H9 (cell line): Measurements from ENCODE around the gene ZNF169. TPM values are rescaled to one million over a fixed set of nuclear protein-coding genes. Genes with fewer than 3 reads are reported as not detected.

Source experiments
- DNase-seq: peaks from one replicate; pipeline ENCODE4 v3.0.0-alpha.2; 2017
- H2AFZ ChIP-seq: one replicate; pipeline ENCODE4 v1.6.1; 2013; ENCODE audit warnings: mild to moderate bottlenecking, low read length, control low read depth, moderate library complexity
- H2AK5ac ChIP-seq: 2 replicates; pipeline ENCODE4 v1.6.1; 2013; ENCODE audit warnings: low read length, control low read depth, mixed read lengths; ENCODE audit not compliant: insufficient read length
- H2BK120ac ChIP-seq: one replicate; pipeline ENCODE4 v1.6.1; 2013; ENCODE audit warnings: low read depth, mild to moderate bottlenecking, low read length, control low read depth, inconsistent platforms; ENCODE audit not compliant: poor library complexity, severe bottlenecking
- H2BK12ac ChIP-seq: 2 replicates; pipeline ENCODE4 v1.6.1; 2013; ENCODE audit warnings: low read length, control low read depth, mixed read lengths, low read depth; ENCODE audit not compliant: insufficient read length
- H2BK15ac ChIP-seq: 2 replicates; pipeline ENCODE4 v1.6.1; 2013; ENCODE audit warnings: low read depth, low read length, control low read depth
- H2BK20ac ChIP-seq: one replicate; pipeline ENCODE4 v1.6.1; 2013; ENCODE audit warnings: low read depth, mild to moderate bottlenecking, low read length, control low read depth, inconsistent platforms; ENCODE audit not compliant: poor library complexity, severe bottlenecking
- H2BK5ac ChIP-seq: 2 replicates; pipeline ENCODE4 v1.6.1; 2013; ENCODE audit warnings: low read length, control low read depth, mixed read lengths; ENCODE audit not compliant: insufficient read length
- H3K14ac ChIP-seq: 2 replicates; pipeline ENCODE4 v1.6.1; 2013; ENCODE audit warnings: low read length, control low read depth; ENCODE audit not compliant: insufficient read depth
- H3K18ac ChIP-seq: 2 replicates; pipeline ENCODE4 v1.6.1; 2013; ENCODE audit warnings: low read depth, mild to moderate bottlenecking, mixed read lengths, low read length, control low read depth; ENCODE audit not compliant: insufficient read length
- H3K23ac ChIP-seq: 2 replicates; pipeline ENCODE4 v1.6.1; 2013; ENCODE audit warnings: low read length, control low read depth, mixed read lengths, low read depth; ENCODE audit not compliant: insufficient read length
- H3K23me2 ChIP-seq: 2 replicates; pipeline ENCODE4 v1.6.1; 2013; ENCODE audit warnings: low read depth, mild to moderate bottlenecking, mixed read lengths, low read length, control low read depth; ENCODE audit not compliant: insufficient read length, poor library complexity, severe bottlenecking
- H3K27ac ChIP-seq: 2 replicates; pipeline ENCODE4 v1.5.1; 2013; ENCODE audit warnings: low read length, control low read depth, mixed read lengths, low read depth; ENCODE audit not compliant: insufficient read length
- H3K27me3 ChIP-seq: 2 replicates; pipeline ENCODE4 v1.6.1; 2013; ENCODE audit warnings: low read length, control low read depth, inconsistent platforms; ENCODE audit not compliant: insufficient read depth
- H3K4ac ChIP-seq: 2 replicates; pipeline ENCODE4 v1.6.1; 2013; ENCODE audit warnings: low read depth, mild to moderate bottlenecking, control low read depth, inconsistent platforms, low read length, moderate library complexity
- H3K4me1 ChIP-seq: 2 replicates; pipeline ENCODE4 v1.6.1; 2013; ENCODE audit warnings: low read length, control low read depth, inconsistent platforms; ENCODE audit not compliant: insufficient read depth
- H3K4me2 ChIP-seq: 2 replicates; pipeline ENCODE4 v1.6.1; 2013; ENCODE audit warnings: low read length, control low read depth, mixed read lengths; ENCODE audit not compliant: insufficient read length, insufficient read depth
- H3K56ac ChIP-seq: 2 replicates; pipeline ENCODE4 v1.6.1; 2013; ENCODE audit warnings: low read depth, mild to moderate bottlenecking, mixed read lengths, low read length, control low read depth; ENCODE audit not compliant: insufficient read length
- H3K79me1 ChIP-seq: 2 replicates; pipeline ENCODE4 v1.6.1; 2013; ENCODE audit warnings: low read depth, mild to moderate bottlenecking, moderate library complexity, low read length, control low read depth, inconsistent platforms; ENCODE audit not compliant: insufficient read depth, poor library complexity, severe bottlenecking
- H3K79me2 ChIP-seq: 2 replicates; pipeline ENCODE4 v1.6.1; 2013; ENCODE audit warnings: low read length, control low read depth, inconsistent platforms; ENCODE audit not compliant: insufficient read depth
- H3K9ac ChIP-seq: 2 replicates; pipeline ENCODE4 v1.6.1; 2013; ENCODE audit warnings: low read length, control low read depth, mixed read lengths; ENCODE audit not compliant: insufficient read length; ENCODE audit errors: extremely low read depth
- H3K9me3 ChIP-seq: one replicate; pipeline ENCODE4 v1.6.1; 2013; ENCODE audit warnings: low read depth, low read length, inconsistent platforms; ENCODE audit not compliant: control insufficient read depth
- H3T11ph ChIP-seq: one replicate; pipeline ENCODE4 v1.6.1; 2013; ENCODE audit warnings: mild to moderate bottlenecking, low read length, control low read depth, inconsistent platforms
- H4K20me1 ChIP-seq: one replicate; pipeline ENCODE4 v1.6.1; 2013; ENCODE audit not compliant: control insufficient read depth, insufficient read length, insufficient read depth
- H4K5ac ChIP-seq: 2 replicates; pipeline ENCODE4 v1.6.1; 2013; ENCODE audit warnings: low read depth, mild to moderate bottlenecking, mixed read lengths, low read length, control low read depth; ENCODE audit not compliant: insufficient read length
- H4K8ac ChIP-seq: replicated peaks from 2 replicates; pipeline ENCODE4 v1.6.1; 2013; ENCODE audit warnings: low read length, control low read depth, mixed read lengths, low read depth; ENCODE audit not compliant: insufficient read length
- H4K91ac ChIP-seq: 2 replicates; pipeline ENCODE4 v1.6.1; 2013; ENCODE audit warnings: low read depth, mild to moderate bottlenecking, moderate library complexity, mixed read lengths, low read length, control low read depth; ENCODE audit not compliant: insufficient read length
- H3K27ac Mint-ChIP-seq, 3 experiments: 2 replicates in 2 of 3; 3 replicates in 1 of 3; pipeline ENCODE4 v1.8.0; 2020 to 2021; ENCODE audit warnings: mixed read lengths in 3 of 3, mild to moderate bottlenecking in 1 of 3, moderate library complexity in 1 of 3
- H3K27me3 Mint-ChIP-seq: 2 replicates; pipeline ENCODE4 v1.8.0; 2021; ENCODE audit warnings: low read depth, mild to moderate bottlenecking, moderate library complexity, mixed read lengths
- H3K36me3 Mint-ChIP-seq, 3 experiments: 2 replicates in 2 of 3; 3 replicates in 1 of 3; pipeline ENCODE4 v1.8.0; 2020 to 2021; ENCODE audit warnings: low read depth in 3 of 3, mixed read lengths in 3 of 3; ENCODE audit not compliant: insufficient read depth in 1 of 3
- H3K4me1 Mint-ChIP-seq, 2 experiments: 2 replicates each; pipeline ENCODE4 v1.8.0; 2020; ENCODE audit warnings: mixed read lengths in 2 of 2
- H3K4me3 Mint-ChIP-seq, 2 experiments: 2 replicates in 1 of 2; 3 replicates in 1 of 2; pipeline ENCODE4 v1.8.0; 2020 to 2021; ENCODE audit warnings: mild to moderate bottlenecking in 2 of 2, mixed read lengths in 2 of 2, moderate library complexity in 1 of 2
- H3K9me3 Mint-ChIP-seq, 2 experiments: 2 replicates in 1 of 2; 3 replicates in 1 of 2; pipeline ENCODE4 v1.8.0; 2020; ENCODE audit warnings: mild to moderate bottlenecking in 2 of 2, mixed read lengths in 2 of 2, moderate library complexity in 1 of 2
- CTCF ChIP-seq: fragments of 200-600 bp; sonication (generic); conservative IDR thresholded peaks from 3 replicates; pipeline ENCODE4 v1.8.0; 2021; ENCODE audit warnings: antibody characterized with exemption, mild to moderate bottlenecking
- WGBS: extraction: QIAGEN DNeasy Blood & Tissue Kit; methylation state at CpG from one replicate; pipeline ENCODE4 v1.1.7; 2013; ENCODE audit warnings: missing lambda C conversion rate, low lambda C conversion rate, mixed read lengths; ENCODE audit not compliant: insufficient read length; ENCODE audit errors: extremely low coverage; 5-methylcytosine and 5-hydroxymethylcytosine counted together
- total RNA-seq: library from RNA; stranded (reverse); gene quantifications from 2 replicates; pipeline ENCODE4 v1.2.1, GENCODE V29; 2021

ZNF169 gene
- total RNA-seq, 1 experiment from 2014 or later = 4.8 TPM

- H3K27ac Mint-ChIP-seq = no peak overlapping the region; a peak in 1 of 7 replicates
- Histone ChIP-seq H3K79me2 (no peaks in the 10 kb centered on the region), H3K23me2 (no peaks in the 10 kb centered on the region), H2BK120ac (no peak overlapping the region), H3K27me3 (no peaks in the 10 kb centered on the region), H3K23ac (no peak overlapping the region), H2AFZ (no peak overlapping the region), H2BK20ac (no peak overlapping the region), H3K56ac (no peak overlapping the region), H3K4ac (no peak overlapping the region), H3K9me3 (no peaks in the 10 kb centered on the region), H3K27ac (no peak overlapping the region), H3K14ac (no peak overlapping the region), H4K8ac (no peak overlapping the region), H2BK15ac (no peak overlapping the region), H3K9ac (no peak overlapping the region), H2BK5ac (no peak overlapping the region), H4K20me1 (no peaks in the 10 kb centered on the region), H3T11ph (no peak overlapping the region), H3K4me2 (no peak overlapping the region), H4K5ac (no peak overlapping the region), H4K91ac (no peak overlapping the region), H3K4me1 (no peaks in the 10 kb centered on the region), H2AK5ac (no peak overlapping the region), H3K79me1 (no peaks in the 10 kb centered on the region), H3K18ac (no peak overlapping the region), H2BK12ac (no peak overlapping the region)
- no CpG with 5 or more reads among the region's 20 CpGs for WGBS
- no peaks in the 10 kb centered on the region for H3K27me3 Mint-ChIP-seq
- no peaks in the 10 kb centered on the region for H3K9me3 Mint-ChIP-seq
- H3K4me3 Mint-ChIP-seq = no peak overlapping the region
- no peak for TF ChIP-seq CTCF
- no peak for DNase-seq
- H3K4me1 Mint-ChIP-seq = peaks cover 6 to 9% of the 10 kb centered on the region in 2 experiments; a peak in 3 of 4 replicates
- peaks cover 14 to 16% (median 16%) of the 10 kb centered on the region in 3 experiments for H3K36me3 Mint-ChIP-seq
These were observed 41.6 kb downstream of the ZNF169 start for GRCh38 chr9:94300470-94301301.
